ENCODE results near the gene EIF4G3. TPM values are rescaled to one million over a fixed set of nuclear protein-coding genes. Genes with fewer than 3 reads are reported as not detected.

Gene EIF4G3
- polyA plus RNA-seq, result 44.6 to 48.1 TPM (median 47.9 TPM) in 3 replicates
- 47.8 TPM for polyA plus RNA-seq (2011; ENCODE audit: low read depth)
- 26.6 and 41.1 TPM in 2 replicates for polyA plus RNA-seq (2011; cell fraction: cytosol; rRNA removed)
- 118 TPM in 2 replicates for polyA plus RNA-seq (2011; cell fraction: nucleus; rRNA removed)
- polyA plus RNA-seq (2012; ENCODE audit: low replicate concordance), result 27.5 and 37.0 TPM in 2 replicates
- polyA minus RNA-seq, result 35.6 to 76.7 TPM (median 52.2 TPM) in 3 replicates
- 20.1 TPM for polyA minus RNA-seq (2011; cell fraction: cytosol; rRNA and poly(A)+ RNA removed)
- 51.1 and 112 TPM in 2 replicates for polyA minus RNA-seq (2011; cell fraction: nucleus; rRNA and poly(A)+ RNA removed)

- H2AFZ ChIP-seq (ENCODE audit: control insufficient read depth, low read length), result peak within 1 kb of the TSS; percentile 92
- FAIRE-seq (peak; percentile 96), DNase-seq (ENCODE audit: low read depth, low spot score) (peak; percentile 78)
- H3K9me1 ChIP-seq (ENCODE audit: control insufficient read depth, extremely low read depth, insufficient read depth, low read length), result no peaks in the 10 kb centered on the region
- H3K9ac ChIP-seq (ENCODE audit: control insufficient read depth, extremely low read depth, insufficient read depth, low read length), result peak within 1 kb of the TSS; percentile 83
- H3K4me2 ChIP-seq (ENCODE audit: control insufficient read depth, extremely low read depth, insufficient read depth, low read depth, low read length), result peak within 1 kb of the TSS; percentile 97
- peak within 1 kb of the TSS; percentile 91 for H3K27ac ChIP-seq (ENCODE audit: control insufficient read depth, insufficient read depth, low read length)
- H4K20me1 ChIP-seq (ENCODE audit: control insufficient read depth, extremely low read depth, insufficient read depth, low read length), result peaks cover 8% of the 10 kb centered on the region
- no peak for TF ChIP-seq EZH2 (IDR thresholded peaks at IDR 0.05; ENCODE audit: low read length)
- TF ChIP-seq CTCF (optimal IDR thresholded peaks at IDR 0.05 in 1 of 3, IDR thresholded peaks at IDR 0.05 in 1 of 3, conservative IDR thresholded peaks at IDR 0.05 in 1 of 3; ENCODE audit: extremely low read depth in 1 of 3, insufficient read depth in 2 of 3, low read length in 3 of 3), result no peak
- dilution Hi-C loops (cut with MboI; ENCODE audit: extremely low pct_ligation_motif_present, low sequenced_read_pairs), result no loop called here
- H3K9me3 ChIP-seq (ENCODE audit: control insufficient read depth, low read depth, low read length), result no peaks in the 10 kb centered on the region
- peaks cover 13% of the 10 kb centered on the region for H3K4me1 ChIP-seq (ENCODE audit: control insufficient read depth, extremely low read depth, insufficient read depth, low read length)
- peaks cover 40% of the 10 kb centered on the region for H3K79me2 ChIP-seq (ENCODE audit: control insufficient read depth, insufficient read depth, low read length)
- peaks cover 0 to 3% of the 10 kb centered on the region in 2 experiments for H3K36me3 ChIP-seq (ENCODE audit: control insufficient read depth in 2 of 2, extremely low read depth in 1 of 2, insufficient read depth in 2 of 2, low read length in 2 of 2)
- H3K4me3 ChIP-seq (ENCODE audit: control insufficient read depth in 2 of 3, extremely low read depth in 1 of 3, insufficient read depth in 2 of 3, low read depth in 1 of 3, low read length in 3 of 3), result peak within 1 kb of the TSS; percentile 71 to 96 (median 81)
- H3K27me3 ChIP-seq (ENCODE audit: control insufficient read depth, extremely low read depth, insufficient read depth, low read length), result no peaks in the 10 kb centered on the region
Measured at GRCh38 chr1:21176586-21177555, at the start of gene EIF4G3. Gene EIF4G3 (minus strand): TSS chr1:21176897. CDS start chr1:21002742, 174,155 bp downstream.

GRCh38 chr1:21225065-21225464 lies 48.4 kb upstream of the EIF4G3 start:
- no peaks in the 10 kb centered on the region for H3K79me2 ChIP-seq (ENCODE audit: control insufficient read depth, insufficient read depth, low read length)
- H3K4me3 ChIP-seq (ENCODE audit: control insufficient read depth in 2 of 3, extremely low read depth in 1 of 3, insufficient read depth in 2 of 3, low read depth in 1 of 3, low read length in 3 of 3), result no peak overlapping the region
- no peak overlapping the region for H2AFZ ChIP-seq (ENCODE audit: control insufficient read depth, low read length)
- no peaks in the 10 kb centered on the region for H3K27me3 ChIP-seq (ENCODE audit: control insufficient read depth, extremely low read depth, insufficient read depth, low read length)
- peaks cover 6 to 33% of the 10 kb centered on the region in 2 experiments for H3K36me3 ChIP-seq (ENCODE audit: control insufficient read depth in 2 of 2, extremely low read depth in 1 of 2, insufficient read depth in 2 of 2, low read length in 2 of 2)
- H3K4me1 ChIP-seq (ENCODE audit: control insufficient read depth, extremely low read depth, insufficient read depth, low read length), result no peaks in the 10 kb centered on the region
- H3K4me2 ChIP-seq (ENCODE audit: control insufficient read depth, extremely low read depth, insufficient read depth, low read depth, low read length), result no peak overlapping the region
- dilution Hi-C loops (cut with MboI; ENCODE audit: extremely low pct_ligation_motif_present, low sequenced_read_pairs), result no loop called here
- no peaks in the 10 kb centered on the region for H4K20me1 ChIP-seq (ENCODE audit: control insufficient read depth, extremely low read depth, insufficient read depth, low read length)
- DNase-seq (ENCODE audit: low read depth, low spot score), result no peak
- no peak overlapping the region for H3K9ac ChIP-seq (ENCODE audit: control insufficient read depth, extremely low read depth, insufficient read depth, low read length)
- no peak overlapping the region for H3K27ac ChIP-seq (ENCODE audit: control insufficient read depth, insufficient read depth, low read length)
- no peaks in the 10 kb centered on the region for H3K9me3 ChIP-seq (ENCODE audit: control insufficient read depth, low read depth, low read length)
- TF ChIP-seq CTCF (optimal IDR thresholded peaks at IDR 0.05 in 1 of 3, IDR thresholded peaks at IDR 0.05 in 1 of 3, conservative IDR thresholded peaks at IDR 0.05 in 1 of 3; ENCODE audit: extremely low read depth in 1 of 3, insufficient read depth in 2 of 3, low read length in 3 of 3) (no peak), EZH2 (IDR thresholded peaks at IDR 0.05; ENCODE audit: low read length) (no peak)
- FAIRE-seq, result no peak
- H3K9me1 ChIP-seq (ENCODE audit: control insufficient read depth, extremely low read depth, insufficient read depth, low read length), result no peaks in the 10 kb centered on the region
